Osteocyte (in vitro differentiated cells): Measurements from ENCODE around the gene VCL. TPM values are rescaled to one million over a fixed set of nuclear protein-coding genes. Genes with fewer than 3 reads are reported as not detected.
A peak's percentile ranks its signal among the peaks of the same experiment; 100 is the strongest.

Experiments
- DNase-seq: peaks from one replicate; pipeline ENCODE4 v3.0.0; 2021; ENCODE audit warnings: mixed read lengths; ENCODE audit not compliant: unreplicated experiment; ENCODE audit errors: extremely low spot score
- H3K27ac Mint-ChIP-seq: one replicate; pipeline ENCODE4 v1.8.0; 2021; ENCODE audit warnings: mild to moderate bottlenecking, mixed read lengths; ENCODE audit not compliant: unreplicated experiment
- H3K27me3 Mint-ChIP-seq: one replicate; pipeline ENCODE4 v1.8.0; 2021; ENCODE audit warnings: mixed read lengths; ENCODE audit not compliant: unreplicated experiment
- H3K36me3 Mint-ChIP-seq: one replicate; pipeline ENCODE4 v1.8.0; 2021; ENCODE audit warnings: mixed read lengths; ENCODE audit not compliant: unreplicated experiment
- H3K4me1 Mint-ChIP-seq: one replicate; pipeline ENCODE4 v1.8.0; 2021; ENCODE audit warnings: mixed read lengths; ENCODE audit not compliant: unreplicated experiment
- H3K4me3 Mint-ChIP-seq: one replicate; pipeline ENCODE4 v1.8.0; 2021; ENCODE audit warnings: mild to moderate bottlenecking, moderate library complexity, mixed read lengths; ENCODE audit not compliant: unreplicated experiment
- H3K9me3 Mint-ChIP-seq: one replicate; pipeline ENCODE4 v1.8.0; 2021; ENCODE audit warnings: mixed read lengths; ENCODE audit not compliant: unreplicated experiment
- total RNA-seq: library from RNA; stranded (reverse); gene quantifications from 2 replicates; pipeline ENCODE4 v1.2.1, GENCODE V29; 2021
- TF ChIP-seq, protein P1 (sequence below): fragments of 200-600 bp; sonication (generic); IDR thresholded peaks from 2 replicates; pipeline ENCODE4 v1.5.0; 2021; ENCODE audit warnings: antibody characterized with exemption, mild to moderate bottlenecking, moderate library complexity

The VCL gene
- total RNA-seq, 1 donor from 2014 or later = 338 TPM

DNA sequence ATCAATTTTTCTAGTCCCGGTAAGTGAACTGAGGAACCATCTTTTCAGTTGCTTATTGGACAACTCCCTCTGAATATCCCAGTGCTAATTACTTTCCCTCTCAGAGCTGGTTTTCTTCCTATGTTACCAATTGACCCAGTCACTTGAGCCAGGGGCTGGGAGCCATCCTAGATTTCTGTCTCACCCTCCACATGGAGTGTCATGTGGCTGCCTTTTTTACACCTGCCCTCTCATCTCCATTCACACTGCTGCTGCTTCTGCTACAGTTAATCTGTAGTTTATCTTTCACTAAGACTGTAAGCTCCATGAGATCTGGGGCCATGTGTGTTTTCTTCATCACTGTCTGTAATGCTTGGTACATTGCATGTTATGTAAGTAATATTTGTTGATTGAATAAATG, 35.8 kb downstream of the VCL start:
- peak overlapping the region; percentile 48 for H3K27ac Mint-ChIP-seq
- TF ChIP-seq, protein P1, sequence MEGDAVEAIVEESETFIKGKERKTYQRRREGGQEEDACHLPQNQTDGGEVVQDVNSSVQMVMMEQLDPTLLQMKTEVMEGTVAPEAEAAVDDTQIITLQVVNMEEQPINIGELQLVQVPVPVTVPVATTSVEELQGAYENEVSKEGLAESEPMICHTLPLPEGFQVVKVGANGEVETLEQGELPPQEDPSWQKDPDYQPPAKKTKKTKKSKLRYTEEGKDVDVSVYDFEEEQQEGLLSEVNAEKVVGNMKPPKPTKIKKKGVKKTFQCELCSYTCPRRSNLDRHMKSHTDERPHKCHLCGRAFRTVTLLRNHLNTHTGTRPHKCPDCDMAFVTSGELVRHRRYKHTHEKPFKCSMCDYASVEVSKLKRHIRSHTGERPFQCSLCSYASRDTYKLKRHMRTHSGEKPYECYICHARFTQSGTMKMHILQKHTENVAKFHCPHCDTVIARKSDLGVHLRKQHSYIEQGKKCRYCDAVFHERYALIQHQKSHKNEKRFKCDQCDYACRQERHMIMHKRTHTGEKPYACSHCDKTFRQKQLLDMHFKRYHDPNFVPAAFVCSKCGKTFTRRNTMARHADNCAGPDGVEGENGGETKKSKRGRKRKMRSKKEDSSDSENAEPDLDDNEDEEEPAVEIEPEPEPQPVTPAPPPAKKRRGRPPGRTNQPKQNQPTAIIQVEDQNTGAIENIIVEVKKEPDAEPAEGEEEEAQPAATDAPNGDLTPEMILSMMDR = no peak
- no peaks in the 10 kb centered on the region for H3K27me3 Mint-ChIP-seq
- peaks cover 16% of the 10 kb centered on the region for H3K36me3 Mint-ChIP-seq
- peaks cover 57% of the 10 kb centered on the region for H3K4me1 Mint-ChIP-seq
- H3K4me3 Mint-ChIP-seq = no peak overlapping the region
- H3K9me3 Mint-ChIP-seq = no peaks in the 10 kb centered on the region
- no peak for DNase-seq

DNA sequence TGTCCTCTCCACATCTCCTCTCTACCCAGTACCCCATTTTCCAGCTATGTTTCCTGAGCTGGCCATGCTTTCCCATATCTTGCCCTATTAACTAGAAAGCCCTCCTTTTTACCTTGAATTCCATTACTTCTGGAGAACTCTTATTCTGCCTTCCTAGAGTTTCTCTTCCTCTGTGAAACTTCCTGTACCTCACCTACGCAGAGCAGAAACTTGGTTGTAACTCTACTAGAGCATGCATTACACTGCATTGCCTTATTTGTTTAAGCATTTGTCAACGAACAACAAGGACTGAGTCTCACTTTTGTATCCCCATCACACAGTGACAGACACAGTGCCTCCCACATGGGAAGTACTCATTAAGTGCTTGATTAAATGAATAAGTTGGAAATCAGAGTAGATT, 36.4 kb downstream of the VCL start:
- Mint-ChIP-seq H3K4me1 (peaks cover 59% of the 10 kb centered on the region), H3K27ac (peak overlapping the region; percentile 39), H3K36me3 (peaks cover 16% of the 10 kb centered on the region), H3K9me3 (no peaks in the 10 kb centered on the region), H3K27me3 (no peaks in the 10 kb centered on the region), H3K4me3 (no peak overlapping the region)
- no peak for DNase-seq
- TF ChIP-seq, protein P1 = no peak

DNA sequence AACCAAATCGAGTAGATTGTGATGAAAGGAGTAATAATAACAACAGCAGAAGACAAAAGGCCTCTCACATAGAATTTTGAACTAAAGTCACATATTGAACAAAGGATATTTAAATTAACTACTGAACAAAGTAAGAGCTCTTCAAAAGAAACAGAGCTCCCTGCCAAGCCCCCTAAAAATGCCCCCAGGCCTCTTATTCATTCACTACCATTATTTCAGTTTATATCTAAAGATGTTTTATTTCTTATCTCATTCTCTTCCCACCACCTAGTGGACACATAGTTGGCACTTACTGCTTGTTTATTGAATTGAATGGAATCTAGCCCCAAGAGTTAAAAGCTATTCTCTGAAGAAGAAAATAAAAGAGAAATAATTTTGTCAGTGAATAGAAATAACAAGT, 37.4 kb downstream of the VCL start:
- Mint-ChIP-seq H3K4me3 (no peak overlapping the region), H3K27ac (peak overlapping the region; percentile 51), H3K36me3 (peaks cover 22% of the 10 kb centered on the region), H3K4me1 (peaks cover 59% of the 10 kb centered on the region), H3K27me3 (no peaks in the 10 kb centered on the region), H3K9me3 (no peaks in the 10 kb centered on the region)
- no peak for DNase-seq
- TF ChIP-seq, protein P1 = peak; percentile 53

DNA sequence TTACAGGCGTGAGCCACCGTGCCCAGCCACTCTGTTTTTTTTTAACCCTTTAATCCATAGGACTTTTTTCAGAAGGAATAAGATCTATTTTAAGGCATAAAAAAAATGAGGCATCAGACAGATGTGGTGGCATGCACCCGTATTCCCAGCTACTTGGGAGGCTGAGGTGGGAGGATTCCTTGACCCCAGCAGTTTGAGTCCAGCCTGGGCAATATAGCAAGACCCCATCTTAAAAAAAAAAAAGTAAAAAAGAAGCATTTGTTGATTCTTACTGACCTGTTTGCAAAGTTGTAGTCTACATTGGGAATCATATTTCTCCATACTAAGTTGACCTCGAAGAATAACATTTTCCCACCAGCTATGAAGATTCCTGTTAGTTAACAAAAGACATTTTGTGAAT, 38.6 kb downstream of the VCL start:
- H3K4me3 Mint-ChIP-seq = no peak overlapping the region
- no peaks in the 10 kb centered on the region for H3K27me3 Mint-ChIP-seq
- no peak for DNase-seq
- no peaks in the 10 kb centered on the region for H3K9me3 Mint-ChIP-seq
- H3K27ac Mint-ChIP-seq = peak overlapping the region; percentile 60
- H3K4me1 Mint-ChIP-seq = peaks cover 55% of the 10 kb centered on the region
- peaks cover 19% of the 10 kb centered on the region for H3K36me3 Mint-ChIP-seq
- TF ChIP-seq, protein P1 = no peak

DNA sequence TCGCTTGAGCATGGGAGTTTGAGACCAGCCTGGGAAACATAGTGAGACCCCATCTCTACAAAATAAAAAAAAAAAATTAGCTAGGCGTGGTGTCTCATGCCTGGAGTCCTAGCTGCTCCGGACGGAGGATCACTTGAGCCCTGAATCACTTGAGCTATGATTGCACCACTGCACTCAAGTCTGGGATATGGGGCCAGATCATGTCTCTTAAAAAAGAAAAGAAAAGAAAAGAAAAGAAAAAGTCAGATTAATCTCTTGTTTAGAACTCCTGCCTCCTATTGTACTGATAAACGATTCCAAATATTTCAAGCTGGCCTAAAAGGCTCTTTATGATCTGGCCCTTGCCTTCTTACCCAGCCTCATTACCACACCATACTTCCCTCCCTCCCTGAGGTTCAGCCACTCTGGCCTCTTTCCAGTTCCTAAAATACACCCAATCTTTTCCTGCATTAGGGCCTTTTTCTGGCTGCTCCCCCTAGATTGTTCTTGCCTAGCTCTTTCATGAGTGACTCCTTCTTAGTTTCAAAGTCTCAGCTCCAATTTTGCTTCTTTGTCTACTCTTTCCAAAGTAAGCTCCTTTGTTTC, 41.7 kb downstream of the VCL start:
- TF ChIP-seq, protein P1 = no peak
- Mint-ChIP-seq H3K4me3 (no peak overlapping the region), H3K4me1 (peaks cover 51% of the 10 kb centered on the region), H3K27ac (peak overlapping the region; percentile 84), H3K36me3 (peaks cover 28% of the 10 kb centered on the region), H3K9me3 (no peaks in the 10 kb centered on the region), H3K27me3 (no peaks in the 10 kb centered on the region)
- DNase-seq = no peak
